ENCODE data around the gene CHAF1B.

CHAF1B gene

DNA sequence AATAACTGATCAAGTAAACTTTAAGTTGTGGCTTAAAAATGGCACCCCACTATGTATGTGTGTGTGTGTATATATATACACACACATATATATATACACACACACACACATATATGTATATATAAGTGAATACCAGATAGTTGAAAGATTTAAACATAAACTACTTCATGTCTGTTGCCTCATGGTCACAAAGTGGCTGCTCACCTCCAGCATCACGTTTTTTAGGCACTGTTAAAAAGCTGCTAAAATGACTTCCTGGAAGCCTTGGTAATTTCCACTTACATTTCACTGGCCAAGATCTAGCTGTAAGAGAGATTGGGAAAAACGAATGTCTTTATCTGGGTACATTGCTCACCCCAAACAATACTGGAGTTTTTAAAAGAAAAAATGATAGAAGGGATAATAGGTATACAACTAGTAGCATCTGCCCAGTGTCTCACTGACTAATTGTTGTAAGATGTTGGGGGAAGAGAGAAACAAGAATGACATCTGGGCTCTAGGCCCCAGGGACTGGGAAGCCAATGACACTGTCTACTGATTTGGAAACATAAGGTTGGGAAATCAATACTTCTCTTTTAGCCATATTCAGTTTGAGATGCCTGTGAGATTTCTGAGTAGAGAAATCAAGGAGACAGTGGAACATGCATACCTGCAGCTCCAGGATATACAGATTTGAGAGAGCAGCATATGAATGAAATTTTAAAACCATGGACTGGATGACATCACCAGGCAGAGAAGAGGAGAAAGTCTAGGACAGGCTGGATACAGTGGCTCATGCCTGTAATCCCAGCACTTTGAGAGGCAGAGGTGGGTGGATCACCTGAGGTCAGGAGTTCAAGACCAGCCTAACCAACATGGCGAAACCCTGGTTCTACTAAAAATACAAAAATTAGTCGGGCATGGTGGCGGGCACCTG lies 51.9 kb downstream of the CHAF1B start:
- TF ChIP-seq, protein P1, sequence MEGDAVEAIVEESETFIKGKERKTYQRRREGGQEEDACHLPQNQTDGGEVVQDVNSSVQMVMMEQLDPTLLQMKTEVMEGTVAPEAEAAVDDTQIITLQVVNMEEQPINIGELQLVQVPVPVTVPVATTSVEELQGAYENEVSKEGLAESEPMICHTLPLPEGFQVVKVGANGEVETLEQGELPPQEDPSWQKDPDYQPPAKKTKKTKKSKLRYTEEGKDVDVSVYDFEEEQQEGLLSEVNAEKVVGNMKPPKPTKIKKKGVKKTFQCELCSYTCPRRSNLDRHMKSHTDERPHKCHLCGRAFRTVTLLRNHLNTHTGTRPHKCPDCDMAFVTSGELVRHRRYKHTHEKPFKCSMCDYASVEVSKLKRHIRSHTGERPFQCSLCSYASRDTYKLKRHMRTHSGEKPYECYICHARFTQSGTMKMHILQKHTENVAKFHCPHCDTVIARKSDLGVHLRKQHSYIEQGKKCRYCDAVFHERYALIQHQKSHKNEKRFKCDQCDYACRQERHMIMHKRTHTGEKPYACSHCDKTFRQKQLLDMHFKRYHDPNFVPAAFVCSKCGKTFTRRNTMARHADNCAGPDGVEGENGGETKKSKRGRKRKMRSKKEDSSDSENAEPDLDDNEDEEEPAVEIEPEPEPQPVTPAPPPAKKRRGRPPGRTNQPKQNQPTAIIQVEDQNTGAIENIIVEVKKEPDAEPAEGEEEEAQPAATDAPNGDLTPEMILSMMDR (IDR thresholded peaks at IDR 0.05; ENCODE audit: low read depth, low read length), result no peak
- DNase-seq (ENCODE audit: extremely low read depth, low read depth), result no peak

DNA sequence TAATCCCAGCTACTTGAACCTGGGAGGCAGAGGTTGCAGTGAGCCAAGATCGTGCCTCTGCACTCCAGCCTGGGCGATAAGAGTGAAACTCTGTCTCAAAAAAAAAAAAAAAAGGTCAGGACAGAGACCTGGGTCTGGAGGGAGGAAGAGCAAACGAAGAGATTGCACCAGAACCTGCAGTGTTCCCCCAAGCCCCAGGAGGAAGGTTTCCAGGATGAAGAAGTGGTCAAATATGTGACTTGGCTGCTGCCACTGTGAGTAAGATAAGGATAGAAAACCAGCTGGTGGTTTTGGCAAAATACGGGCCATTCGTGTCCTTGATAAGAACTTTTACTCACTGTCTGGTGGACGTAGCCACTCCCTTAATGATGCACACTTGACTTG lies 52.5 kb downstream of the CHAF1B start:
- DNase-seq (ENCODE audit: extremely low read depth, low read depth), result peak; percentile 49
- TF ChIP-seq, protein P1 (IDR thresholded peaks at IDR 0.05; ENCODE audit: low read depth, low read length), result no peak

DNA sequence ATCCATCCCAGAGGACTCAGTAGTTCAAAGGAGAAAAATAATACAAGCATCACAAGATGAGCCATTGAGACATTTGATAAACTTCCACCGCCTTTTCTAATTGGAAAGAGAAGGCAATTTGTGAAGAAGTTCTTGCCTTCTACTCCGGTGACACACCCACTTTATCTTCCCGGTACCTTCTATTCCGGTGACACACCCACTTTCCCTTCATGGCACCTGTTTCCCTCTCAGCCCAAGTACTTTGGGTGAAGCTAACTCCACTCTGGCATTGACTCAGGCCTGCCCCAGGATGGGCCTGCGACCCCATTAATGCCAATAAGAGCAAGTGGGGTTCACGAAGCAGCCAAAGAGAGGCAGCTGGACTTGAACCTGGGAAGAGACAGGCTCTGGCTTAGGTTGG lies 56.5 kb downstream of the CHAF1B start:
- no peak for DNase-seq (ENCODE audit: extremely low read depth, low read depth)
- TF ChIP-seq, protein P1 (IDR thresholded peaks at IDR 0.05; ENCODE audit: low read depth, low read length), result no peak

DNA sequence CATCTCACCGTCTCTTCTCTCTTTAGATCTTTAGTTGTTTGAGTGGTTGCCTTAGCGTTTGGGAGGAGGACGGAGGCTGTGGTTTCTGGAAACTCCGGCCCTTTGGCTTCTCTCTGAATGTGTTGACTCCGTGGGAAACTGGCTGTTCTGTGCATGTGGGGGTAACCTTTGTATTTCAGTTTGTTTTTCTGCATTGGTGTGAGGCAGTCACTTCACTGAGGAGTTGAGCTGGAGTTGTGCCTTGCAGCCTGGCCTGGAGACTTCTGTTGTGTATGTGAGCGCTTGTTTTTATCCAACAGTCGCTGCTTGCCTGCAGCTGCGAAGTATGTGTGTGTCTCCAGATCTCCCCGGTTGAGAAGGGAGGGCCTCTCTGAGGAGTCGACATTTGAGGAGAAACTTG lies 61.1 kb downstream of the CHAF1B start:
- TF ChIP-seq, protein P1 (IDR thresholded peaks at IDR 0.05; ENCODE audit: low read depth, low read length), result no peak
- no peak for DNase-seq (ENCODE audit: extremely low read depth, low read depth)

DNA sequence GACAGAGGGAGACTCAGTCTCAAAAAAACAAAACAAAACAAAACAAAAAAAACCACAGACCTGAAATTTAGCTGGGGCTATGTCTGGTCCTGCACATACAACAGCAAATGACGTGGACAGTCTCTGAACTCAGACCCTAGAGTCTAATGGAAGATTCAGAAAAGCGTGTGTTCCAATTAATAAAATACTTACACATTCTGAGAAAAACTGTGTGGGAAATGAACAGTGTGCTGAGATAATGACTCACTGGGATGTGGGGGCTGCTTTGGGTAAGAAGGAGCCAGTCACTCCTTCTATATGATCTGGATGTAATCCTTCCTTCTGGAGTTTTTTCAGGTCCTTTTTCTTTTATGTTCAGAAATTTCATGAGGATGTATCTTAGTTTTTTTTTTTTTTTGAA lies 65.3 kb downstream of the CHAF1B start:
- DNase-seq (ENCODE audit: extremely low read depth, low read depth), result no peak
- TF ChIP-seq, protein P1 (IDR thresholded peaks at IDR 0.05; ENCODE audit: low read depth, low read length), result no peak

DNA sequence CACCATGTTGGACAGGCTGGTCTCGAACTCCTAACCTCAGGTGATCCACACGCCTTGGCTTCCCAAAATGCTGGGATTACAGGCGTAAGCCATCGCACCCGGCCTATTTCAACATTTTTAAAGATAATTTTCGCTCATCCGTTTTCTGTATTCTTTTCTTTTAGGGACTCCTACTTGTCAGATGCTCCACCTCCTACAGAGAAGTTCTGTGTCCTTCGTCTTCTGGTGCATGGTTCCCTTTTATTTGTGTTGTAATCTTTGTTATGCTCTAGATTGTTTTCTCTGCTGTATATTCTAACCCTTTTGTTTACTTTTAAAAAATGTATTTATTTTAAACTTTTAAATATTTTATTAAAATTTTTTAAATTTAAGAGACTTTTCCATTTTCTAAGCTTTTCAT lies 66.3 kb downstream of the CHAF1B start:
- DNase-seq (ENCODE audit: extremely low read depth, low read depth), result no peak
- TF ChIP-seq, protein P1 (IDR thresholded peaks at IDR 0.05; ENCODE audit: low read depth, low read length), result no peak

DNA sequence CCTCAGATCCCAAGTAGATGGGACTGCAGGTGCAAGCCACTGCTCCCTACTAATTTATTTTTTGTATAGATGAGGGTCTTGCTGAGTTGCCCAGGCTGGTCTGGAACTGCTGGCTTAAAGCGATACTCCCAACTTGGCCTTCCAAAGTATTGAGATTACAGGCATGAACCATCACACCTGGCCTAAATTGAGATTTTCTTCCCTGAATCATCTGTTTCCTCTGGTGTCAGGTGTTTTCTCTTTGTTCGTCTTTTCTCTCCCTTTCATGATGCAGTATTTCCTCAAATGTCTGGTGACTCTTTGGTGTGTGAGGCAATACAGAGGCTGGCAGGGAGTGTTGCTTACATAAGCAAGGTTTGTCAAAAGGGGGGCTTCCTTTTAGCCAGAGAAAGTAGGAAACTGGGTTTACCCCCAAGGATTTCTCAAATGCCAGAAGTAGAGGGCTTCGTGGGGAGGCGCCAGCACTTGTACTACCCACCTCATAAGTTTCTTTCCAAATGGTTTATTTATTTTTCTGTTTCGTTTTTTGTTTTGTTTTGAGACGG lies 67.2 kb downstream of the CHAF1B start:
- TF ChIP-seq, protein P1 (IDR thresholded peaks at IDR 0.05; ENCODE audit: low read depth, low read length), result no peak
- DNase-seq (ENCODE audit: extremely low read depth, low read depth), result no peak
